GM21529 (cell line): ENCODE data around the gene TMEFF2.
A peak's percentile ranks its signal among the peaks of the same experiment; 100 is the strongest.
"Not testable (repeated sequence)": the region's sequence is repeated elsewhere in the genome, so short reads cannot be mapped to it uniquely, and the experiment has no call there.

Source experiments
- ATAC-seq: cut with Tn5 transposase; IDR thresholded peaks from one replicate; pipeline ENCODE4 v1.9.1; 2021; ENCODE audit not compliant: unreplicated experiment

Gene TMEFF2

GRCh38 chr2:192132604-192133003 lies 62.1 kb downstream of the TMEFF2 start:
- ATAC-seq: not testable (repeated sequence)

GRCh38 chr2:192130312-192130711 lies 64.4 kb downstream of the TMEFF2 start:
- ATAC-seq: not testable (repeated sequence)

GRCh38 chr2:192128655-192129054 lies 66.1 kb downstream of the TMEFF2 start:
- ATAC-seq: no peak

GRCh38 chr2:192127434-192127833 lies 67.3 kb downstream of the TMEFF2 start:
- no peak for ATAC-seq

- no peak for ATAC-seq
Observed at GRCh38 chr2:192126912-192127311, 67.8 kb downstream of the TMEFF2 start.

- no peak for ATAC-seq
Observed at GRCh38 chr2:192126426-192126825, 68.3 kb downstream of the TMEFF2 start.

- ATAC-seq: no peak
Observed at GRCh38 chr2:192124571-192124970, 70.2 kb downstream of the TMEFF2 start.

GRCh38 chr2:192123847-192124246 lies 70.9 kb downstream of the TMEFF2 start:
- no peak for ATAC-seq

GRCh38 chr2:192122946-192123345 lies 71.8 kb downstream of the TMEFF2 start:
- no peak for ATAC-seq

GRCh38 chr2:192122141-192122540 lies 72.6 kb downstream of the TMEFF2 start:
- no peak for ATAC-seq

- ATAC-seq: no peak
Observed at GRCh38 chr2:192119536-192119935, 75.2 kb downstream of the TMEFF2 start.

GRCh38 chr2:192117705-192118104 lies 77.0 kb downstream of the TMEFF2 start:
- ATAC-seq: no peak

GRCh38 chr2:192111536-192111935 lies 83.2 kb downstream of the TMEFF2 start:
- ATAC-seq: not testable (repeated sequence)

GRCh38 chr2:192099742-192100141 lies 95.0 kb downstream of the TMEFF2 start:
- ATAC-seq: no peak

GRCh38 chr2:192098814-192099491 lies 95.8 kb downstream of the TMEFF2 start:
- ATAC-seq: peak; percentile 48

GRCh38 chr2:192091476-192091875 lies 103.3 kb downstream of the TMEFF2 start:
- no peak for ATAC-seq

GRCh38 chr2:192090911-192091310 lies 103.8 kb downstream of the TMEFF2 start:
- no peak for ATAC-seq

GRCh38 chr2:192087398-192087958 lies 107.3 kb downstream of the TMEFF2 start:
- no peak for ATAC-seq

- ATAC-seq: no peak
Observed at GRCh38 chr2:192082121-192082520, 112.6 kb downstream of the TMEFF2 start.

- ATAC-seq: not testable (repeated sequence)
Observed at GRCh38 chr2:192080096-192080495, 114.6 kb downstream of the TMEFF2 start.

- ATAC-seq: no peak
Observed at GRCh38 chr2:192073878-192074277, 120.9 kb downstream of the TMEFF2 start.

- ATAC-seq: no peak
Observed at GRCh38 chr2:192072778-192073177, 122.0 kb downstream of the TMEFF2 start.

GRCh38 chr2:192072261-192072660 lies 122.5 kb downstream of the TMEFF2 start:
- no peak for ATAC-seq
